ENCODE results near the gene PGRMC2.
"Not testable (repeated sequence)": the region's sequence is repeated elsewhere in the genome, so short reads cannot be mapped to it uniquely, and the experiment has no call there.

The PGRMC2 gene

GRCh38 chr4:128267745-128268144 lies 19.9 kb downstream of the PGRMC2 start:
- DNase-seq (ENCODE audit: low spot score): no peak

GRCh38 chr4:128267171-128267570 lies 20.4 kb downstream of the PGRMC2 start:
- DNase-seq (ENCODE audit: low spot score): not testable (repeated sequence)

GRCh38 chr4:128265550-128265949 lies 22.1 kb downstream of the PGRMC2 start:
- DNase-seq (ENCODE audit: low spot score): not testable (repeated sequence)

- not testable (repeated sequence) for DNase-seq (ENCODE audit: low spot score)
Measured at GRCh38 chr4:128259889-128260288, 27.7 kb downstream of the PGRMC2 start.

GRCh38 chr4:128258166-128258565 lies 29.4 kb downstream of the PGRMC2 start:
- DNase-seq (ENCODE audit: low spot score): not testable (repeated sequence)

- no peak for DNase-seq (ENCODE audit: low spot score)
Measured at GRCh38 chr4:128256539-128256938, 31.1 kb downstream of the PGRMC2 start.

- DNase-seq (ENCODE audit: low spot score): no peak
Measured at GRCh38 chr4:128255906-128256305, 31.7 kb downstream of the PGRMC2 start.

GRCh38 chr4:128249787-128250668 lies 37.6 kb downstream of the PGRMC2 start:
- DNase-seq (ENCODE audit: low spot score): no peak

GRCh38 chr4:128247906-128248305 lies 39.7 kb downstream of the PGRMC2 start:
- no peak for DNase-seq (ENCODE audit: low spot score)

- not testable (repeated sequence) for DNase-seq (ENCODE audit: low spot score)
Measured at GRCh38 chr4:128245391-128245790, 42.2 kb downstream of the PGRMC2 start.

- no peak for DNase-seq (ENCODE audit: low spot score)
Measured at GRCh38 chr4:128244379-128244778, 43.2 kb downstream of the PGRMC2 start.

GRCh38 chr4:128242601-128243000 lies 45.0 kb downstream of the PGRMC2 start:
- no peak for DNase-seq (ENCODE audit: low spot score)

- no peak for DNase-seq (ENCODE audit: low spot score)
Measured at GRCh38 chr4:128241981-128242380, 45.6 kb downstream of the PGRMC2 start.

GRCh38 chr4:128241425-128241913 lies 46.1 kb downstream of the PGRMC2 start:
- no peak for DNase-seq (ENCODE audit: low spot score)

GRCh38 chr4:128241019-128241418 lies 46.6 kb downstream of the PGRMC2 start:
- no peak for DNase-seq (ENCODE audit: low spot score)

GRCh38 chr4:128234836-128235235 lies 52.8 kb downstream of the PGRMC2 start:
- DNase-seq (ENCODE audit: low spot score): no peak

GRCh38 chr4:128232719-128233118 lies 54.9 kb downstream of the PGRMC2 start:
- no peak for DNase-seq (ENCODE audit: low spot score)

- DNase-seq (ENCODE audit: low spot score): no peak
Measured at GRCh38 chr4:128228845-128229795, 58.5 kb downstream of the PGRMC2 start.

GRCh38 chr4:128227991-128228571 lies 59.5 kb downstream of the PGRMC2 start:
- no peak for DNase-seq (ENCODE audit: low spot score)

GRCh38 chr4:128225148-128225547 lies 62.5 kb downstream of the PGRMC2 start:
- no peak for DNase-seq (ENCODE audit: low spot score)

GRCh38 chr4:128221586-128221985 lies 66.0 kb downstream of the PGRMC2 start:
- DNase-seq (ENCODE audit: low spot score): no peak

Measured in Ammon's horn (tissue), 1 donor.